ENCODE measurements around the gene WDR53. TPM values are rescaled to one million over a fixed set of nuclear protein-coding genes. Genes with fewer than 3 reads are reported as not detected.
A peak's percentile ranks its signal among the peaks of the same experiment; 100 is the strongest.

Gene WDR53
- total and polyA plus RNA-seq, 9 of the 15 experiments (the other 6 are each of a cell fraction or from before 2014, with no cell fraction given): 13.0 to 34.5 (median 20.9) TPM

GRCh38 chr3:196528639-196529233, 39.6 kb downstream of the WDR53 start (continued):
- TF ChIP-seq, protein P1, sequence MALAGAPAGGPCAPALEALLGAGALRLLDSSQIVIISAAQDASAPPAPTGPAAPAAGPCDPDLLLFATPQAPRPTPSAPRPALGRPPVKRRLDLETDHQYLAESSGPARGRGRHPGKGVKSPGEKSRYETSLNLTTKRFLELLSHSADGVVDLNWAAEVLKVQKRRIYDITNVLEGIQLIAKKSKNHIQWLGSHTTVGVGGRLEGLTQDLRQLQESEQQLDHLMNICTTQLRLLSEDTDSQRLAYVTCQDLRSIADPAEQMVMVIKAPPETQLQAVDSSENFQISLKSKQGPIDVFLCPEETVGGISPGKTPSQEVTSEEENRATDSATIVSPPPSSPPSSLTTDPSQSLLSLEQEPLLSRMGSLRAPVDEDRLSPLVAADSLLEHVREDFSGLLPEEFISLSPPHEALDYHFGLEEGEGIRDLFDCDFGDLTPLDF (CRISPR knock-in tag; IDR thresholded peaks at IDR 0.05): 0 out of 2 replicates have a peak, but pooled peaks have one; percentile 61
- no peak for TF ChIP-seq SAFB2 (IDR thresholded peaks at IDR 0.05; ENCODE audit: borderline replicate concordance, low read depth, low read length, severe bottlenecking)
- no peak for TF ChIP-seq CBFA2T2 (conservative IDR thresholded peaks at IDR 0.05)
- no peak for TF ChIP-seq PCBP1 (IDR thresholded peaks at IDR 0.05; ENCODE audit: low read depth, low read length, poor library complexity, severe bottlenecking)
- TF ChIP-seq TGIF2 (CRISPR knock-in tag; IDR thresholded peaks at IDR 0.05): no peak
- TF ChIP-seq, protein P2, sequence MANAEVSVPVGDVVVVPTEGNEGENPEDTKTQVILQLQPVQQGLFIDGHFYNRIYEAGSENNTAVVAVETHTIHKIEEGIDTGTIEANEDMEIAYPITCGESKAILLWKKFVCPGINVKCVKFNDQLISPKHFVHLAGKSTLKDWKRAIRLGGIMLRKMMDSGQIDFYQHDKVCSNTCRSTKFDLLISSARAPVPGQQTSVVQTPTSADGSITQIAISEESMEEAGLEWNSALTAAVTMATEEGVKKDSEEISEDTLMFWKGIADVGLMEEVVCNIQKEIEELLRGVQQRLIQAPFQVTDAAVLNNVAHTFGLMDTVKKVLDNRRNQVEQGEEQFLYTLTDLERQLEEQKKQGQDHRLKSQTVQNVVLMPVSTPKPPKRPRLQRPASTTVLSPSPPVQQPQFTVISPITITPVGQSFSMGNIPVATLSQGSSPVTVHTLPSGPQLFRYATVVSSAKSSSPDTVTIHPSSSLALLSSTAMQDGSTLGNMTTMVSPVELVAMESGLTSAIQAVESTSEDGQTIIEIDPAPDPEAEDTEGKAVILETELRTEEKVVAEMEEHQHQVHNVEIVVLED (CRISPR knock-in tag; IDR thresholded peaks at IDR 0.05): no peak
- no peak; the same call in 1 of the 2 replicates for TF ChIP-seq KLF16 (IDR thresholded peaks at IDR 0.05)
- TF ChIP-seq STAT5A (IDR thresholded peaks at IDR 0.05; ENCODE audit: borderline replicate concordance, low read length): no peak
- TF ChIP-seq, protein P3, sequence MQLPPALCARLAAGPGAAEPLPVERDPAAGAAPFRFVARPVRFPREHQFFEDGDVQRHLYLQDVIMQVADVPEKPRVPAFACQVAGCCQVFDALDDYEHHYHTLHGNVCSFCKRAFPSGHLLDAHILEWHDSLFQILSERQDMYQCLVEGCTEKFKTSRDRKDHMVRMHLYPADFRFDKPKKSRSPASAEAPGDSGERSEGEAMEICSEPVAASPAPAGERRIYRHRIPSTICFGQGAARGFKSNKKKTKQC (CRISPR knock-in tag; IDR thresholded peaks at IDR 0.05): no peak; the same call in 1 of the 2 replicates
- TF ChIP-seq HMG20B (CRISPR knock-in tag; IDR thresholded peaks at IDR 0.05): no peak
- no peak for TF ChIP-seq SRSF1 (IDR thresholded peaks at IDR 0.05; ENCODE audit: low read depth, low read length)
- no peak for TF ChIP-seq MEF2A (IDR thresholded peaks at IDR 0.05; ENCODE audit: control insufficient read depth, low read depth, low read length)
- no peak for TF ChIP-seq SAP30 (IDR thresholded peaks at IDR 0.05; ENCODE audit: borderline replicate concordance, insufficient read depth, low read depth, low read length, poor library complexity, severe bottlenecking)
- TF ChIP-seq MAZ (CRISPR knock-in tag; conservative IDR thresholded peaks at IDR 0.05 in 1 of 2, IDR thresholded peaks at IDR 0.05 in 1 of 2): peak; percentile 61 to 65; a peak in 3 of 4 replicates
- no peak for TF ChIP-seq ZNF408 (CRISPR knock-in tag; IDR thresholded peaks at IDR 0.05; ENCODE audit: low read depth)
- TF ChIP-seq ARNT (IDR thresholded peaks at IDR 0.05): no peak
- TF ChIP-seq RCOR1 (IDR thresholded peaks at IDR 0.05; ENCODE audit: borderline replicate concordance in 1 of 2, low read depth in 2 of 2, low read length in 2 of 2): peak in 1 of 2 experiments; percentile 75; a peak in 2 of 4 replicates
- TF ChIP-seq KLF13 (tag; IDR thresholded peaks at IDR 0.05; ENCODE audit: borderline replicate concordance, low read depth): no peak
- TF ChIP-seq STAT5B (CRISPR knock-in tag; IDR thresholded peaks at IDR 0.05): no peak
- no peak for TF ChIP-seq BRF1 (IDR thresholded peaks at IDR 0.05; ENCODE audit: borderline replicate concordance, extremely low read depth, insufficient read length)
- no peak for TF ChIP-seq EWSR1 (IDR thresholded peaks at IDR 0.05; ENCODE audit: borderline replicate concordance, low read depth, partially characterized antibody)
- TF ChIP-seq SMAD3 (CRISPR knock-in tag; conservative IDR thresholded peaks at IDR 0.05): no peak
- TF ChIP-seq ZBTB8A (IDR thresholded peaks at IDR 0.05; ENCODE audit: partially characterized antibody): no peak
- TF ChIP-seq GTF2F1 (IDR thresholded peaks at IDR 0.05; ENCODE audit: low read depth, low read length): no peak
- no peak; the same call in 1 of the 2 replicates for TF ChIP-seq ATF7 (IDR thresholded peaks at IDR 0.05)
- TF ChIP-seq ARID1B (IDR thresholded peaks at IDR 0.05): no peak
